Nephron progenitor cell (in vitro differentiated cells): ENCODE data around the gene ITPRID2.

Experiments used
- DNase-seq: peaks from one replicate; pipeline ENCODE4 v3.0.0; 2021
- H3K27ac Mint-ChIP-seq: 2 replicates; pipeline ENCODE4 v1.8.0; 2021; ENCODE audit warnings: mild to moderate bottlenecking, moderate library complexity, mixed read lengths
- H3K27me3 Mint-ChIP-seq: 2 replicates; pipeline ENCODE4 v1.8.0; 2021; ENCODE audit warnings: mild to moderate bottlenecking, low read depth, mixed read lengths; ENCODE audit not compliant: poor library complexity
- H3K36me3 Mint-ChIP-seq: 2 replicates; pipeline ENCODE4 v1.8.0; 2021; ENCODE audit warnings: low read depth, mixed read lengths
- H3K4me1 Mint-ChIP-seq: 2 replicates; pipeline ENCODE4 v1.8.0; 2021; ENCODE audit warnings: mixed read lengths
- H3K4me3 Mint-ChIP-seq: 2 replicates; pipeline ENCODE4 v1.8.0; 2021; ENCODE audit warnings: mild to moderate bottlenecking, moderate library complexity, mixed read lengths
- H3K9me3 Mint-ChIP-seq: 2 replicates; pipeline ENCODE4 v1.8.0; 2021; ENCODE audit warnings: mild to moderate bottlenecking, moderate library complexity, mixed read lengths
- CTCF ChIP-seq: fragments of 200-600 bp; sonication (generic); IDR thresholded peaks from 2 replicates; pipeline ENCODE4 v1.5.0; 2021; ENCODE audit warnings: antibody characterized with exemption

The ITPRID2 gene

GRCh38 chr2:181885096-181885495 lies 6.4 kb upstream of the ITPRID2 start:
- no peaks in the 10 kb centered on the region for H3K36me3 Mint-ChIP-seq
- H3K4me3 Mint-ChIP-seq: no peak overlapping the region
- H3K27me3 Mint-ChIP-seq: no peaks in the 10 kb centered on the region
- H3K9me3 Mint-ChIP-seq: no peaks in the 10 kb centered on the region
- peaks cover 5% of the 10 kb centered on the region for H3K4me1 Mint-ChIP-seq
- H3K27ac Mint-ChIP-seq: no peak overlapping the region
- TF ChIP-seq CTCF: no peak
- DNase-seq: no peak

GRCh38 chr2:181886192-181886591 lies 5.3 kb upstream of the ITPRID2 start:
- no peak for TF ChIP-seq CTCF
- DNase-seq: no peak
- Mint-ChIP-seq H3K4me1 (peaks cover 14% of the 10 kb centered on the region), H3K9me3 (no peaks in the 10 kb centered on the region), H3K36me3 (no peaks in the 10 kb centered on the region), H3K27me3 (no peaks in the 10 kb centered on the region), H3K4me3 (no peak overlapping the region), H3K27ac (no peak overlapping the region)

- Mint-ChIP-seq H3K4me1 (peaks cover 17% of the 10 kb centered on the region), H3K4me3 (no peak overlapping the region), H3K36me3 (no peaks in the 10 kb centered on the region), H3K27ac (no peak overlapping the region), H3K27me3 (no peaks in the 10 kb centered on the region), H3K9me3 (no peaks in the 10 kb centered on the region)
- DNase-seq: no peak
- no peak for TF ChIP-seq CTCF
Measured at GRCh38 chr2:181887045-181887444, 4.5 kb upstream of the ITPRID2 start.

GRCh38 chr2:181889776-181890175 lies 1.8 kb upstream of the ITPRID2 start:
- Mint-ChIP-seq H3K36me3 (peaks cover 5% of the 10 kb centered on the region), H3K27me3 (peaks cover 3% of the 10 kb centered on the region), H3K27ac (no peak overlapping the region), H3K9me3 (no peaks in the 10 kb centered on the region), H3K4me3 (peak overlapping the region; percentile 56), H3K4me1 (peaks cover 42% of the 10 kb centered on the region)
- TF ChIP-seq CTCF: no peak
- DNase-seq: no peak

- H3K36me3 Mint-ChIP-seq: peaks cover 5% of the 10 kb centered on the region
- TF ChIP-seq CTCF: no peak
- peaks cover 3% of the 10 kb centered on the region for H3K27me3 Mint-ChIP-seq
- peaks cover 45% of the 10 kb centered on the region for H3K4me1 Mint-ChIP-seq
- H3K4me3 Mint-ChIP-seq: peak overlapping the region; percentile 47
- DNase-seq: no peak
- no peaks in the 10 kb centered on the region for H3K9me3 Mint-ChIP-seq
- no peak overlapping the region for H3K27ac Mint-ChIP-seq
Measured at GRCh38 chr2:181890271-181890670, 1.3 kb upstream of the ITPRID2 start.

GRCh38 chr2:181891966-181892798 lies 652 bp downstream of the ITPRID2 start:
- H3K27me3 Mint-ChIP-seq: peaks cover 3% of the 10 kb centered on the region
- H3K27ac Mint-ChIP-seq: peak overlapping the region; percentile 99
- no peaks in the 10 kb centered on the region for H3K9me3 Mint-ChIP-seq

More at GRCh38 chr2:181891966-181892798, 652 bp downstream of the ITPRID2 start:
- peaks cover 61% of the 10 kb centered on the region for H3K4me1 Mint-ChIP-seq
- no peak for TF ChIP-seq CTCF
- peaks cover 11% of the 10 kb centered on the region for H3K36me3 Mint-ChIP-seq
- H3K4me3 Mint-ChIP-seq: peak overlapping the region; percentile 97
- peak; percentile 71 for DNase-seq
